Endothelial cell of umbilical vein (primary cell): ENCODE data around the gene NLGN4Y. TPM values are rescaled to one million over a fixed set of nuclear protein-coding genes. Genes with fewer than 3 reads are reported as not detected.

ENCODE experiments used
- BruUV-seq: library from RNA; stranded (reverse); fragments of 400-500 nt; replicated peaks from 2 replicates; lab custom pipeline; 2021; lab: Mats Ljungman, UMichigan
- CTCF ChIA-PET: fragments of 300-600, 350-600 bp; sonication (Branson Sonifier 250); formaldehyde crosslinking; loops from one replicate; lab custom pipeline; 2021; ENCODE audit warnings: antibody characterized with exemption, inconsistent platforms; lab: Charles Lee
- POLR2A ChIA-PET: fragments of 300-600, 350-600 bp; sonication (Branson Sonifier 250); formaldehyde crosslinking; loops from one replicate; lab custom pipeline; 2021; ENCODE audit warnings: antibody characterized with exemption, inconsistent platforms; lab: Charles Lee
- DNase-seq: peaks from one replicate; pipeline ENCODE4 v3.0.0-alpha.2; 2011; ENCODE audit warnings: low read depth, low spot score
- FAIRE-seq: peaks from 2 replicates; lab custom pipeline; 2011; peaks lifted over from hg19 to GRCh38; lab: Jason Lieb, UNC
- H2AFZ ChIP-seq: 2 replicates; pipeline ENCODE4 v1.6.0; 2012; ENCODE audit warnings: low read depth, low read length, control low read depth, inconsistent platforms
- H3K27ac ChIP-seq: 2 replicates; pipeline ENCODE4 v1.5.1; 2011; ENCODE audit warnings: low read depth, mild to moderate bottlenecking, control low read depth, low read length, moderate library complexity; ENCODE audit not compliant: insufficient read depth
- H3K27me3 ChIP-seq, 2 experiments: 2 replicates each; pipeline versions ENCODE4 v1.6.0 to v1.6.1; 2011; ENCODE audit warnings: low read length in 2 of 2, mixed read lengths in 1 of 2; ENCODE audit not compliant: control insufficient read depth in 2 of 2, insufficient read depth in 2 of 2
- H3K36me3 ChIP-seq, 2 experiments: 2 replicates in 1 of 2; 3 replicates in 1 of 2; pipeline ENCODE4 v1.5.1; 2011; ENCODE audit warnings: low read length in 2 of 2, mild to moderate bottlenecking in 1 of 2, moderate library complexity in 1 of 2; ENCODE audit not compliant: control insufficient read depth in 2 of 2, insufficient read depth in 2 of 2; ENCODE audit errors: extremely low read depth in 1 of 2
- H3K4me1 ChIP-seq: 3 replicates; pipeline ENCODE4 v1.5.1; 2011; ENCODE audit warnings: mild to moderate bottlenecking, low read length; ENCODE audit not compliant: control insufficient read depth, insufficient read depth; ENCODE audit errors: extremely low read depth
- H3K4me2 ChIP-seq: 2 replicates; pipeline ENCODE4 v1.6.1; 2011; ENCODE audit warnings: low read length, control low read depth, mixed read lengths; ENCODE audit not compliant: insufficient read depth
- H3K4me3 ChIP-seq, 3 experiments: fragments of 200-600 bp in 1 of 3; sonication (generic), shearing (Covaris generic) in 1 of 3; replicated peaks in 1 of 3; 2 replicates each; pipeline ENCODE4 v1.5.1; 2011 to 2016; ENCODE audit warnings: control low read depth in 3 of 3, low read length in 3 of 3, mild to moderate bottlenecking in 2 of 3, inconsistent platforms in 1 of 3, low read depth in 1 of 3, moderate library complexity in 1 of 3; ENCODE audit not compliant: insufficient read depth in 1 of 3
- H3K79me2 ChIP-seq: 2 replicates; pipeline ENCODE4 v1.6.0; 2012; ENCODE audit warnings: low read length, inconsistent platforms; ENCODE audit not compliant: control insufficient read depth, insufficient read depth
- H3K9ac ChIP-seq: replicated peaks from 2 replicates; pipeline ENCODE3; 2011; ENCODE audit warnings: low read length, control low read depth; ENCODE audit not compliant: insufficient read depth; ENCODE audit errors: extremely low read depth
- H3K9me1 ChIP-seq: replicated peaks from 3 replicates; pipeline ENCODE4 v1.6.0; 2011; ENCODE audit warnings: mild to moderate bottlenecking, low read length; ENCODE audit not compliant: control insufficient read depth, insufficient read depth; ENCODE audit errors: extremely low read depth
- H3K9me3 ChIP-seq: replicated peaks from 2 replicates; pipeline ENCODE4 v1.5.1; 2012; ENCODE audit warnings: low read length, inconsistent platforms; ENCODE audit not compliant: control insufficient read depth, insufficient read depth
- H4K20me1 ChIP-seq: replicated peaks from 2 replicates; pipeline ENCODE3; 2011; ENCODE audit warnings: mild to moderate bottlenecking, low read length; ENCODE audit not compliant: control insufficient read depth, insufficient read depth; ENCODE audit errors: extremely low read depth
- EZH2 ChIP-seq: IDR thresholded peaks from 2 replicates; pipeline ENCODE4 v1.6.1; 2012; ENCODE audit warnings: borderline replicate concordance, low read depth, mild to moderate bottlenecking, moderate library complexity, low read length, inconsistent platforms; ENCODE audit not compliant: severe bottlenecking
- FOS ChIP-seq: IDR thresholded peaks from 2 replicates; pipeline ENCODE4 v1.6.1; 2011; ENCODE audit warnings: mild to moderate bottlenecking, low read length, moderate library complexity, borderline replicate concordance; ENCODE audit not compliant: insufficient read depth
- GATA2 ChIP-seq: IDR thresholded peaks from 2 replicates; pipeline ENCODE4 v1.7.0; 2011; ENCODE audit warnings: low read depth, mild to moderate bottlenecking, moderate library complexity, mixed read lengths, low read length; ENCODE audit not compliant: insufficient read length, insufficient read depth
- JUN ChIP-seq: IDR thresholded peaks from 2 replicates; pipeline ENCODE4 v1.6.1; 2011; ENCODE audit warnings: borderline replicate concordance, low read depth; ENCODE audit not compliant: insufficient read length, insufficient read depth
- MYC ChIP-seq: IDR thresholded peaks from one replicate; pipeline ENCODE4 v1.6.1; 2011; ENCODE audit warnings: mild to moderate bottlenecking, low read depth, low read length
- POLR2A ChIP-seq: IDR thresholded peaks from 2 replicates; pipeline ENCODE4 v1.6.1; 2012; ENCODE audit warnings: low read depth, mild to moderate bottlenecking, control low read depth, low read length
- POLR2AphosphoS5 ChIP-seq: IDR thresholded peaks from 2 replicates; pipeline ENCODE4 v1.6.1; 2012; ENCODE audit warnings: low read depth, mild to moderate bottlenecking, control low read depth, low read length, moderate library complexity; ENCODE audit not compliant: insufficient read depth
- dilution Hi-C: fragments of 300-500 bp; cut with MboI; formaldehyde crosslinking; loops from one replicate; pipeline ENCODE4 v1.15.0; 2019; ENCODE audit warnings: low sequenced_read_pairs; ENCODE audit not compliant: extremely low pct_ligation_motif_present
- intact Hi-C: fragments of 100-400 bp; cut with micrococcal nuclease; formaldehyde crosslinking; loops from one replicate; pipeline ENCODE4 v1.10.0; 2022
- polyA plus RNA-seq, 4 experiments: library from polyadenylated mRNA; depleted of rRNA in 3 of 4; stranded (reverse) in 3 of 4; unstranded in 1 of 4; fragments of >200 nt; gene quantifications; 2 replicates each; pipeline versions ENCODE4 v1.2.1 to v1.2.3, GENCODE V29; 2011 to 2012; ENCODE audit warnings: missing spikeins in 1 of 4
- total RNA-seq: library from RNA; stranded (reverse); gene quantifications from 2 replicates; pipeline ENCODE4 v1.2.3, GENCODE V29; 2021
- TF ChIP-seq, protein P1 (sequence below): IDR thresholded peaks from 2 replicates; pipeline ENCODE4 v1.6.1; 2011; ENCODE audit not compliant: insufficient read depth, insufficient read length

NLGN4Y gene
- total and polyA plus RNA-seq, 2 donors (not counting 3 experiments of a cell fraction or from before 2014, with no cell fraction given), result 16.0 to 26.6 TPM

DNA sequence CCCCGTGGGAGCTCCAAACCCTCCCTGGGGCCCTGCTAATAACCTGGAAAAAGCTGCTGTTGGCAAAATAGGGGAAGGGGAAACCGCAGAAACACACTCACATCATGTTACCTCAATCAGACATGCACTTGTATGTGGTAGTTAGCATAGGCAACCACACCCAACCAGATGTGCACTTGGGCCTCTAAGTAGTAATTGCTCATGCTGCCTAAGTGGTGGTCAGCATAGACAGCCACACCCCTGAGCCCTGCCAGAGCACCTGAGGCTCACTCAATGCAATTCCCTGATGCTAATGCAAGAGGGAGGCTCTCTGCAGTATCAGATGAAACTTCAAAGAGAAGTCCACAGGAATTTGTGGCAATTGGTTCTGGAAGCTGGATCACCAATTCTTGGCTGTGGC is 301.4 kb downstream of the NLGN4Y start:
- H3K27me3 ChIP-seq, result no peaks in the 10 kb centered on the region
- ChIA-PET CTCF (no interaction called here), POLR2A (no interaction called here)
- no peaks in the 10 kb centered on the region for H3K79me2 ChIP-seq
- peaks cover 19% of the 10 kb centered on the region for H3K4me1 ChIP-seq
- H3K9me3 ChIP-seq, result no peaks in the 10 kb centered on the region
- no peak for TF ChIP-seq POLR2A
- no peak for TF ChIP-seq JUN
- TF ChIP-seq GATA2, result no peak
- TF ChIP-seq, protein P1, sequence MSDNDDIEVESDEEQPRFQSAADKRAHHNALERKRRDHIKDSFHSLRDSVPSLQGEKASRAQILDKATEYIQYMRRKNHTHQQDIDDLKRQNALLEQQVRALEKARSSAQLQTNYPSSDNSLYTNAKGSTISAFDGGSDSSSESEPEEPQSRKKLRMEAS, result no peak
- TF ChIP-seq MYC, result no peak
- no peak for TF ChIP-seq POLR2AphosphoS5
- no peak for TF ChIP-seq FOS
- H4K20me1 ChIP-seq, result no peaks in the 10 kb centered on the region
- intact Hi-C loops (no loop called here), dilution Hi-C loops (no loop called here)
- DNase-seq (no peak), FAIRE-seq (no peak)
- H3K27ac ChIP-seq, result no peak overlapping the region
- H3K9ac ChIP-seq, result no peak overlapping the region
- no peak overlapping the region for H3K4me3 ChIP-seq
- no peak overlapping the region for H2AFZ ChIP-seq
- BruUV-seq, result no TSS peak
- peaks cover 0 to 2% of the 10 kb centered on the region in 2 experiments for H3K36me3 ChIP-seq
- H3K9me1 ChIP-seq, result no peaks in the 10 kb centered on the region
- H3K4me2 ChIP-seq, result no peak overlapping the region

DNA sequence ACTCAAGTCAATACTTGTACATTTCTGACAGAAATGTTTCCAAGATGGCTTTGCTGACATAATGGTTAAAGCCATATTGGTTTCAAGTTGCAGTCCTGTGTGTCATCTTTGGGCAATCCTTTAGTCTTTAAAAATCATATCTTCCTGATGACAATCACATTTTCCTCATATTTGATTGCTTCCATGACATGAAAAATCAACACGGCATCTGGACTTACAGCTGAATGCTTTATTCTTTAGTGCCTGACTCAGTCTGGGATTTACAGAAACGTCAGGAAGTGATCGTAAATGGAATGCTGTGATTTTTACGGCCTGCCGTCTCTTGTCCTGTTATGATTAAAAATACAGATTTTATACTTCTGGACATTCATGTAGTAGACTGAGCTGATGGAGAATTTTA is 304.2 kb downstream of the NLGN4Y start:
- Histone ChIP-seq H3K9me3 (no peaks in the 10 kb centered on the region), H3K4me3 (no peak overlapping the region), H4K20me1 (no peaks in the 10 kb centered on the region), H3K9ac (peak overlapping the region; percentile 57), H3K4me2 (peak overlapping the region; percentile 64), H3K27ac (peak overlapping the region; percentile 56), H3K79me2 (no peaks in the 10 kb centered on the region), H3K4me1 (peaks cover 21% of the 10 kb centered on the region), H2AFZ (no peak overlapping the region), H3K36me3 (peaks cover 0 to 2% of the 10 kb centered on the region in 2 experiments), H3K27me3 (no peaks in the 10 kb centered on the region), H3K9me1 (no peaks in the 10 kb centered on the region)
- POLR2A ChIA-PET, result no interaction called here
- DNase-seq (peak; percentile 86), FAIRE-seq (peak; percentile 91)
- BruUV-seq, result no TSS peak
- TF ChIP-seq GATA2 (no peak), JUN (no peak), EZH2 (no peak), FOS (no peak)
- dilution Hi-C loops (no loop called here), intact Hi-C loops (no loop called here)
- CTCF ChIA-PET, result no interaction called here
